Osteocyte (in vitro differentiated cells): Measurements from ENCODE around the gene SKAP1. TPM values are rescaled to one million over a fixed set of nuclear protein-coding genes. Genes with fewer than 3 reads are reported as not detected.

Source experiments
- DNase-seq: peaks from one replicate; pipeline ENCODE4 v3.0.0; 2021; ENCODE audit warnings: mixed read lengths; ENCODE audit not compliant: unreplicated experiment; ENCODE audit errors: extremely low spot score
- H3K27ac Mint-ChIP-seq: one replicate; pipeline ENCODE4 v1.8.0; 2021; ENCODE audit warnings: mild to moderate bottlenecking, mixed read lengths; ENCODE audit not compliant: unreplicated experiment
- H3K27me3 Mint-ChIP-seq: one replicate; pipeline ENCODE4 v1.8.0; 2021; ENCODE audit warnings: mixed read lengths; ENCODE audit not compliant: unreplicated experiment
- H3K36me3 Mint-ChIP-seq: one replicate; pipeline ENCODE4 v1.8.0; 2021; ENCODE audit warnings: mixed read lengths; ENCODE audit not compliant: unreplicated experiment
- H3K4me1 Mint-ChIP-seq: one replicate; pipeline ENCODE4 v1.8.0; 2021; ENCODE audit warnings: mixed read lengths; ENCODE audit not compliant: unreplicated experiment
- H3K4me3 Mint-ChIP-seq: one replicate; pipeline ENCODE4 v1.8.0; 2021; ENCODE audit warnings: mild to moderate bottlenecking, moderate library complexity, mixed read lengths; ENCODE audit not compliant: unreplicated experiment
- H3K9me3 Mint-ChIP-seq: one replicate; pipeline ENCODE4 v1.8.0; 2021; ENCODE audit warnings: mixed read lengths; ENCODE audit not compliant: unreplicated experiment
- CTCF ChIP-seq: fragments of 200-600 bp; sonication (generic); IDR thresholded peaks from 2 replicates; pipeline ENCODE4 v1.5.0; 2021; ENCODE audit warnings: antibody characterized with exemption, mild to moderate bottlenecking, moderate library complexity
- total RNA-seq: library from RNA; stranded (reverse); gene quantifications from 2 replicates; pipeline ENCODE4 v1.2.1, GENCODE V29; 2021

Gene SKAP1
- total RNA-seq, 1 donor from 2014 or later, result not detected

- H3K27ac Mint-ChIP-seq, result no peak overlapping the region
- no peak overlapping the region for H3K4me3 Mint-ChIP-seq
- H3K36me3 Mint-ChIP-seq, result no peaks in the 10 kb centered on the region
- no peaks in the 10 kb centered on the region for H3K9me3 Mint-ChIP-seq
- TF ChIP-seq CTCF, result no peak
- no peaks in the 10 kb centered on the region for H3K4me1 Mint-ChIP-seq
- peaks cover 10% of the 10 kb centered on the region for H3K27me3 Mint-ChIP-seq
- no peak for DNase-seq
These were observed 15.2 kb upstream of the SKAP1 start for GRCh38 chr17:48445248-48445620.

GRCh38 chr17:48444516-48445247 is 14.7 kb upstream of the SKAP1 start:
- no peaks in the 10 kb centered on the region for H3K4me1 Mint-ChIP-seq
- no peak overlapping the region for H3K27ac Mint-ChIP-seq
- peaks cover 7% of the 10 kb centered on the region for H3K27me3 Mint-ChIP-seq
- peak; percentile 63 for DNase-seq
- no peak overlapping the region for H3K4me3 Mint-ChIP-seq
- H3K9me3 Mint-ChIP-seq, result no peaks in the 10 kb centered on the region
- no peak for TF ChIP-seq CTCF
- H3K36me3 Mint-ChIP-seq, result no peaks in the 10 kb centered on the region

GRCh38 chr17:48443712-48444111 is 13.7 kb upstream of the SKAP1 start:
- TF ChIP-seq CTCF, result no peak
- H3K4me1 Mint-ChIP-seq, result no peaks in the 10 kb centered on the region
- no peak for DNase-seq
- peaks cover 12% of the 10 kb centered on the region for H3K27me3 Mint-ChIP-seq
- H3K36me3 Mint-ChIP-seq, result no peaks in the 10 kb centered on the region
- no peak overlapping the region for H3K4me3 Mint-ChIP-seq
- no peaks in the 10 kb centered on the region for H3K9me3 Mint-ChIP-seq
- no peak overlapping the region for H3K27ac Mint-ChIP-seq

- no peak for DNase-seq
- H3K36me3 Mint-ChIP-seq, result no peaks in the 10 kb centered on the region
- H3K9me3 Mint-ChIP-seq, result no peaks in the 10 kb centered on the region
- no peaks in the 10 kb centered on the region for H3K4me1 Mint-ChIP-seq
- TF ChIP-seq CTCF, result no peak
- no peak overlapping the region for H3K27ac Mint-ChIP-seq
- H3K4me3 Mint-ChIP-seq, result no peak overlapping the region
- H3K27me3 Mint-ChIP-seq, result peaks cover 19% of the 10 kb centered on the region
These were observed 12.8 kb upstream of the SKAP1 start for GRCh38 chr17:48442819-48443218.

GRCh38 chr17:48441862-48442261 is 11.8 kb upstream of the SKAP1 start:
- Mint-ChIP-seq H3K4me1 (no peaks in the 10 kb centered on the region), H3K4me3 (no peak overlapping the region), H3K9me3 (no peaks in the 10 kb centered on the region), H3K36me3 (no peaks in the 10 kb centered on the region), H3K27me3 (peaks cover 22% of the 10 kb centered on the region), H3K27ac (no peak overlapping the region)
- no peak for DNase-seq
- no peak for TF ChIP-seq CTCF
